CD4-positive, alpha-beta T cell treated with Interleukin-6 at 100 ng/mL for 8 hours (primary cell): ENCODE measurements around the gene DACH1.
"Not testable (repeated sequence)": the region's sequence is repeated elsewhere in the genome, so short reads cannot be mapped to it uniquely, and the experiment has no call there.

Experiments used
- DNase-seq: peaks from one replicate; pipeline ENCODE4 v3.0.0-alpha.2; 2020; ENCODE audit warnings: mixed read lengths, low spot score

The DACH1 gene

DNA sequence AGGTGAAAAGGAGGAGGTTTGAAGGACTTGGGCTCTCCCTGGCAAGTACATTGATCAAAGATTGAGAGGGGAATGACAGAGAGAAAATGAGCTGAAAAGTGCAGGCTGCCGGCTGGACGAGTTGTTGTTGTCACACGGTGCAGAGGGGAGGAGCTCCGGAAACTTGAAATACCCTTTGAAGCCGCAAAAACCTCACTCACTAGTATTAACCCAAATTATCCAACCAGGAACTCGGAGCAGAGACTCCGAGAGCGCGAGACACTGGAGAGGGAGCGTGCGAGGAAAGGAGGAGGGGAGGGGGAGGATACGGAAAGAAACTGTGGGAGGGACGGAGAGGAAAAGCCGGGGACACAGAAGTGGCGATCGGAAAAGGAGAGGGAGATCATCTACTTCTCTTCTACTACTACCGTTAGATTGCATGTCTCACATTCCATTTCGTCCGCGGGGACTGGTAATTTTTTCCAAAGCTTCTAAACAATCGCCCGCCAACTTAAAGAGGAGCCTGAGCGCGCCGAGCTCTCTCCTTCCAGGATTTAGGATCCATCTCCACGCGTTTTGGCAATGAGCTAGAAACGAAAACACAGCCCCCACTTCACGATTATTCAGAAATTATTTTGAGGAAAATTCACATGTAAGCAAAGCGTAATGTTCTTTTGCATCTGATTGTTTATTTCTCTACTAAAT lies at the start of gene DACH1:
Gene DACH1, minus strand, starts transcription at position 74 of the 684 bp plus-strand sequence.
- DNase-seq: no peak

DNA sequence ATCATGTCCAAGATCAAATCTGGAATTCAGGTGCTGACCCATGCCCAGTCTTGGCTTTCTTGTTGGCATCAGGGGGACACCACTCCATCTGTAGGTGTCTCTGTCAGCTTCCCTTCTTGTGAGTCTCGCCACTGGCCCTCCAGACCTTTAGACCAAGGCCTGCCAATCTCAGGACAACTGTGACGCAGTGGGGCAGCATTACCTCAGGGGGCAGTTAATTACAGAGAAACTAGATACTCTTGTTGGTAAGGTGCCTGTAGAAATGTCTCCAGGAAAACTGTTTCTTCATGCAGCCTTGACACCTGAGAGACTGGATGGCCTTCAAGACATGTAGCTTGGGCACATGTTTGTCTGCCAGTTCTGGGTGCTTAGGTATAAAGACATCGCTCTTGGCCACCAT lies 46.7 kb upstream of the DACH1 start:
- DNase-seq: no peak

DNA sequence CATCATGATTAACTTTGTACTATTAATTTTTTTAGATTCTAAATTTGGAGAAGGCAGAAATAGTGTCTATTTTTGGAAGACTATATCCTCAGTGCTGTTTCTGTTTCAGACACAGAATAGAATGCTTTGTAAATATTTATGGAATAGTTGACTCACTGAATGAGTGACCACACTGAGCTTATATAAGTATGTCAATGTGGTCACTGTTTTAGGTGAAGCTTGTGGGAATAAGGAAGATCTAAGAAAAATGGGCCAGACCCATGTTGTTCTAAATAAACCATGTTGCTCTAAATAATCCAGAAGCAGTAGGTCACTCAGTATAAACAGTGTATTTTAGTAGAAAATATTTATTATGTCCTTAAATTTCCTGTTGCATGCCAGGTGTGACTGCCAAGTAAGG lies 45.5 kb upstream of the DACH1 start:
- no peak for DNase-seq

DNA sequence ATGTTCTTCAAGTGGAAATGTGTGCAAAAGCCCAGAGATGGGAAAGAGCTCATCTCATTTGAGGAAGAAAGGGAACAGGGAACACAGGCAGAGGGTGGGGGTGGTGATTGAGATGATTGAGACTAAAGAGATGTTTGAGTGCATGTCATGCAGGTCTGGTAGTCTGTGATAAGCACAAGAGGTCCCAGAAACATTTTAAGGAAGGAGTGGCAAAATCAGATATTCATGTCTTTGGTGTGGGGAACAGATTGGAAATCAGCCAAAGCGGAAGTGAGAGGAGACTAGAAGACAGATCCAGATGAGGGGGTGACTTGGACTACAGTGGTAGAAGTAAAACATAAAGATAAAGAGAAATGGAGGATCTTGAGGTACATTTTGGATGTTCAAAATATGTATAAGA lies 39.4 kb upstream of the DACH1 start:
- no peak for DNase-seq

DNA sequence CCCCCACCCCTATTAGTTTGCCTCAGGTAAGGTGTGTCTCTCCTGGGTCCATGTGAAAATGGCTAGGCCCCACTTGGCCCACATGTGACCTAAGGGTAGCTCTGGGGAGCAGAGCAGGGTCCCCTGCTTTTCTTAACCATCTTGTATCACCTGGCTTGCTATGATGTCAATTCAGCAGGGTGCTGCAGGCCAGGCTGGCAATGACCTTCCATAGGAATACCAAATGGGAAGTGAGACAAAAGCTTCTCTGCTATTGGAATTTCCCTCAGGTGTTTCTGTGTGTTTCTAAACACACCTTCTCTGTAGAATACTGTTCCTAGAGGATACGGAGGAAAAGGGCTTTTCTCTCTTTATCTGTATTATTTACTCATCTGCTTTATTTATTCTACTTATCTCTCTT lies 35.7 kb upstream of the DACH1 start:
- DNase-seq: no peak

DNA sequence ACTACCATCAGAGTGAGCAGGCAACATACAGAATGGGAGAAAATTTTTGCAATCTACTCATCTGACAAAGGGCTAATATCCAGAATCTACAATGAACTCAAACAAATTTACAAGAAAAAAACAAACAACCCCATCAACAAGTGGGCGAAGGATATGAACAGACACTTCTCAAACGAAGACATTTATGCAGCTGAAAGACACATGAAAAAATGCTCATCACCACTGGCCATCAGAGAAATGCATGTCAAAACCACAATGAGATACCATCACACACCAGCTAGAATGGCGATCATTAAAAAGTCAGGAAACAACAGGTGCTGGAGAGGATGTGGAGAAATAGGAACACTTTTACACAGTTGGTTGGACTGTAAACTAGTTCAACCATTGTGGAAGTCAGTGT lies 26.5 kb upstream of the DACH1 start:
- DNase-seq: not testable (repeated sequence)

DNA sequence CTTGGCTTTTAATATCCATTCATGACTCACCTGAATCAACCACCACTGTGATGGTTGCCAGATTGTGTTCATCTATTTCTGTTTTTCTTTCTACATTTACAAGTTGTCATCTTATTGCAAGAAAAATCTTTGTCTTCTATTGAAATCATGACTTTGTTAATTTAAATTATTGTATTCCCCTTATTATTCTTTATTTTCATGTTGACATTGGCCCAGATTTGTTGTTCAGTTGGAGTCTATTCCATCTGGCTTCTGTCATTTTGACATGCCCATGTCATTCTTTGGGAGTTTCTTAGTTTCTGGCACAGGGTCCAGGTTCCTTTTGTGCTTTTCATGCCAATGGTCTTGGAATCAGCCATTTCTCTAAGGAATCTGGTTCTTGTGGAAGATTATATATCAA lies 19.9 kb upstream of the DACH1 start:
- DNase-seq: no peak

DNA sequence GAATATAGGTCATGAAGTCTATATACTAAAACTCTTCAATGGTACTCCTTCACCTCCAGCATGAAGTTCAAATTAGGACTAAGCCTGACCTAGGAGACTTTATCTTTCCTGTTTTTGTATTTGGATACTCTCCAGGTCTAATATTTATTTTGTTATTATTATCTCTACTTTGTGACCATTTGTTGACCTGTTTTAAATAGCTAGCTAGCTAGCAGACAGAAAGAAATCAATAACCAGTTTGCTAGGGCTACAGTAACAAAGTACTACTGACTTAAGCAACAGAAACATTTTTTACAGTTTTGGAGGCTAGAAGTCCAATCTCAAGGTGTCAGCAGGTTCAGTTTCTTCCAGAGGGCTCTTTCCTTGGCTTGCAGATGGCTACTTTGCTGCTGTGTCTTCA lies 15.1 kb upstream of the DACH1 start:
- DNase-seq: no peak

DNA sequence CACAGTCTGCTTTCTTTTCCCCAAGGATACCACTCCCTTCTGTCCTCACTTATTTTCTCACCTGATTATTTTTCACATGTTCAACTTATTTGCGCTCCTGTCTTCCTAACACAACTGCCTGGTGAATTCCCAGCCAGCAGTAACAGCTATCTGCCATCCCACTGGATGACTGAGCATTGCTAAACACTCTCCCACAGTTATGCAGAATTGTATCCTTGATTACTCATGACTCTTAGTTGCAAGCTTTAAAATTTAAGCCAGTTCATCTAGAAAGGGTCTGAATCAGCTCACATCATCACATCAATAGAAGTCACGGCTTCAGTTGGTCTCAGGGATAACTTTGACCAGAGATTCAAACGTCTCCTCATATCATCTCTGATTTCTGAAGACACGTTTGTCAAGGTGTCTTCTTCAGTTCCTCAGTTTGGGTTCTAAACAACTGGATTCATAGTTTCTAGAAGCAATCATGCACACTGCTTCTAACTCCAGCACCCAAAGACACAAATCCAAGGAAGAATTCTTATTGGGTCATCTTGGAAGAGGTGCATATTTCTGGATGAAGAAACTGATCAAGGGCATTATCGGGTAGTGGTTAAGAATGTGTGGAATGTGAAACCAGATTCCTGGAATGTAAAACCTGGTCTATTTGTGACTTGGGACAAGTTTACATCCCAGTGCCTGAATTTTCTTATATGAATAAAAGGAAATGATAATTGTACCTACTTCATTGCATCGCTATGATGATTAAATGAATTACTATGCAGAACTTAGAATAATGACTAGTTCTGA lies 13.9 kb upstream of the DACH1 start:
- DNase-seq: no peak

DNA sequence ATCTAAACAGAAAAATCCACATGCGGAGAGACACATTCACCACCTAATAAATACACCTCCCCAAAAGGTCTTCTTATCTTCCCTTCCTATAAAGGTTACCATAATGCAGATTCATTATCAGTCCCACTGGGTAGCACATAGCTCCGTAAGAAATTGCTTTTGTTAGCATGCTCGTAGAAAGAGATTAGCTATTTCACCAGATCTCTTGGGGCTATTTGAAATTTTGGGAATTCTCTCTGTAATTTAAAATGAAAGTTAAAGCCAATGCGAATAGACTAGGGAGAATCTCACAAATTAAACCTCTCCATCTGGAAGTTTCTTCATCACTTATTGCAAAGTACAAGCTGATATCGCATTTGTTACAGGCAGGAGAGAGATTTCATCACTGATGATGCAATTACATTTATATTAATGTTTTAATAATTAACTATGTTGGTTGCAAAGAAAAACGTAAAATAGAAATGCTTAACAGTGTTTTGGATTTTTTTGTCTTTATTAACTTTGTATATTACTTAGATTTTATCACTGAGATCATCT lies 12.9 kb upstream of the DACH1 start:
- no peak for DNase-seq

DNA sequence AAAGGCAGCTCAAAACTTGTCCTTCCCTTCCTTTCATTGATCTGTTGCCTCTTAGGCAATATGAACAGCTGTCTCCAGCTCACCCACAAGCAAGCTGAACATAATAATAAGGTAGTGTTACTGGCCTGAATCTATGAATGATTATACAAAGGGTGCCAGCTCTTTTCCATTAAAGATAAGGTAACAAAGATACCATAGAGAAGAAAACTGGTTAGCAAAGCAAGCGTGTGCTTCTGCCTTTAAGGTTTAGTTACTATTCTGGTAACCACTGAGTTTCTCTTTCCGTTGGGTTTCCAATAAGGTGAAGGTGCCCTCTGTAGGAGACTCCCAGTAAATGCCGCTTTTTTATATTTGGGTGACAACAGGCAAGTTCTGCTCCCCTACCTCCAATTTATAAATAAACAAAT lies 12.1 kb upstream of the DACH1 start:
- no peak for DNase-seq

DNA sequence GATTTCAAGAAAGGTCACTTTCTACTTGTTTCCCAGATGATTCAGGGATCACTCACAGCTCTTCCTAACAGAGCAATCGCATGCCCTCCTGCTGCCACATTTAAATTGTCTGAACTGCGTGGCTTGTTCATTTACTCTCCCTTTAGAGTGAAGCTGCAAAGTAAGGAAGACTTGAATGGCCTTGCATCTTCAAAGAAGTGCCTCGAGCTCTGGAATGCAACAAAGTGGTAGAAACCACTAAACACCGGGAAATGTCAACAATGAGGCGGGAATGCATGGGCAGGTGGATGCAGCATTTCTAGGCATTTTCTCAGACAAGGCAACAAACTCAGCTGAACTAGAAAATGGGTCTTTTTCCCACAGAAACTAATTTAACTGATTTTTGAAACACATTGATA lies 10.3 kb upstream of the DACH1 start:
- no peak for DNase-seq

DNA sequence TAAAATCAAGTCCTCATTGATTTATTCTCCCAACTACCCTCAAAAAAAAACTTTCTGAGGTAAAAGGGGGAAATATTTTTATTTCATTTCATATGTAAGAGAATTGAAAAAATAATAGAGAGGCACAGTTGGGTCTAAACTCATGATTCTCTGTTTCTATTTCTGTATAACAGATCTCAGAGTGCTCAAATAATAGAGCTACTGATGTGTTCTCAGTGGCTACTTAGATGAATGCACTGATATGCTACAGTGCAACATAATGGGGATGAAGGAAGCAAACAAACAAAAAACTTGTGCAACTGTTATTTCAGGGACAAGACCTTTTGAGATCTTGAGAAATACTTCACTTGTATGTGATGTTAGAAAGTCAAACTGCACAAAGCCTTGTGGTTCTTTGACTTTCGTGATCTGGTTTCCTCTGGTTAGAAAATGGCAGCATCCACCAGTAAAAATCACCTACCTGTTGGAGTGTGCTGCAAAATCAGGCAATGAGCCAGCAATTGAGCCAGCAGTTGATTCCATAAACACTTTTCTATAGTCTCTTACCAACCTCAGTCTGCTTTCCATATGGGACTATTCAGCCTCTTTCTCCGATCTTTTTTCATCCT lies 9.7 kb upstream of the DACH1 start:
- no peak for DNase-seq

DNA sequence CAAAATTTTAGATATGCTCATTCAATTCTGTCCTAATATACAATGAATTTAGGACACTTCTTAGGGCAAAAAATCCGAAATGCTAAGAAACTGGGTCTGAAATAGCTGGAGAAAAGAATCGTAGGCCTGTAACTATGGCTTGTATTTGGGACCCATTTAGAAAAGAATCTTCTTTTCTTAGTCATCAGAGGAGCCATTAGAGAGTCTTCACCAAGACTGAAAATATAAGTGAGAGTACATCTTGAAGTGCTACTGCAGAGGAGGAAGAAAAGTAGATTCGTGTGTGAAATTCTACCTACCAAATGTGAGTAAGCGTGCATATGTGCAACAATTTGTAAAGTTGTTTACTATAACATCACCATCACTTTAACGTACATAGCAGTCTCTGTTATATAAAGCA lies 8.8 kb upstream of the DACH1 start:
- no peak for DNase-seq

DNA sequence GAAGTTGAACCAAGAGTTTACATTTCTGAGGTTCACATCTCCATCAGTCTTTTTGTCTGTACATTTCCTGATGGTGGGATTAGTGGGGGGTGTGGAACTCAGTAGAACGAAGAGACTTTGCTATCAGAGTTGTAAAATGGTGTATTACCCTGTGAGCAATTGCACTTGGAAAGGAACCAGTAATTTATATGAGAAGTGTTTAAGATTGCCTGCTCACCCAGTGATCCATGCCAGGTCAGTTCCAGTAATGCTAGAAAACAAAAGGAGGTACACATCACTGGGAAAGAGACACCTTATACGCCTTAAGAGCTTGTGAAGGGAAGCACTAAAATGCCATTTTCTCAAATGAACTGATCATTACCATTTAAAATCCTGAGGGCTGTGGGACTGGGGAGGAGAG lies 7.5 kb upstream of the DACH1 start:
- DNase-seq: no peak

DNA sequence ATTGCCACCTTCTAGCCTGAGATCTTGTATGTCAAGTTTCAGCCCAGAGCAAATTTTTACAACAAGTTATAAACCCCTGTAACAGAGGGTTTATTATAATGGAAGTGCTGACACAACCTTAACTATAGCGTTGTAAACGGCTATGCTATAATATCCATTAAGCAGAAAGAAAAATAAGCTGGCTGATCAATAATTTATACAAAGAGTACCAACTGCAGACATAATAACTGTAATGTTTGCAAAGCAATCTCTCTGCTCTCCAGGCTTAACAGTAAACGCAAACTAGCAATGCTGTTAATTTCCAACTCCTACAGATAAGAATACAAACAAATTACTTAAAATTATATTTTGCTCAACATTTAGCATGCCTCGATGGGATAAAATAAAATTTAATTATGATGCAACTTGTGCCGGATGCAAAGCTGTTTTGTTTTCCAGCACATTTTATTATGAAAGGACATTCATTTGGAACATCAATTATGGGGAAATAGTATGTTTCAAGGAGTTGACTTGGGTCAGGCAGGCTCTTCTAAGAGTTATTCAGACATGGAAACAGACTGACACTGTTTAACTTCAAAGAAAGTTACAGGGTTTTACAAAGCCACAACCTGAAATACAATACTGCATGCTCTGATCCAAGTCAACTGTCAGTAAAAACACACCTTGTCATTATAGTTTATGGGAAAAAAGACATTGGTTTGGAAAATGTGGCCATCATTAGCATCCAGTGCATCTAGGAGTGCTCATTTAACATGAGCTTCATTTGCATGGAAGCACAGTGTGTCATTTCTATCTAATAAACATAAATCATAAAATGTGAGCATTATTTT lies 6.6 kb upstream of the DACH1 start:
- no peak for DNase-seq

DNA sequence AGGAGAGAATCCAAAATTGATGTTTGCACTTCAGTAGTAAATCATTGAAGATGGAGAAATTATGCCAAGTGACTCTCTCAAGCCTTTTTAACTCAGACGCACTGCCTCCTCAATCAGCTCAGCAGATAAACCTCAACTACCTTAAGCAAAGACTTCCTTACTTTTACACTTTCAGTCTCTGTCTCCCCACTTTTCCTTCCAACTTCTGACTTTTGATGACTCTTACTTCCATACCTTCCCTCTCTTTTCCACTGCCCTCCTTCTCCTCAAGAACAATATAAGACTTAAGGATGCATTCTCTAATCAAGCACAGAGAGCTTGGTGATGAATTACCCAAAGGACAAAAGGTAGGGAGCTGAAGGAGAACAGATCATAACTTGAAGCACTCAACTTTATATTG lies 4.8 kb upstream of the DACH1 start:
- DNase-seq: no peak

DNA sequence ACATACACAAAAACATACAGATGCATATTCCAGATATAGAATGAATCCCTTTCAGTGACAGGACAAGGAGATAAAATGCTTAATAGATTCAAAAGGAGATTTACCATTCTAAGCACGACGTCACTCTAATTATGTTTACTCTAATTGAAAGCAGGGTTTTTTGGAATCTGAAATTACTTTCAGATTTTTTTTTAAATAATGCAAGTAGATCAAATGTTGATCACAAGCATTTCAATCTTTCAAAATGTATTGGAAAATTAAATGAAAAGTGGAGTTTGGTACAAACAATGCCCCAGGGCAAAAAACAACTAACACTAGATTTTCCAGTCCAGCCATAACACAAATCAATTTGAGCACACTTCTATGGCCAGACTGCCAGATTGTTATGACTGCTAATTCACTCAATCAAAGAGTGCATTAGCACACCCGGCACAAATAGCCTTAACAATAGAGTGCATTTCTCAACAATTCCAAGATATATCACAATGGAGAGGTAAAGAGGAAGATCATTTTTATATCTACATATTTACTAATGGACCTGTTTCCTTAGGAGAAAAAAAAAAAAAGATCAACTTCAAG lies 4.3 kb upstream of the DACH1 start:
- DNase-seq: no peak

DNA sequence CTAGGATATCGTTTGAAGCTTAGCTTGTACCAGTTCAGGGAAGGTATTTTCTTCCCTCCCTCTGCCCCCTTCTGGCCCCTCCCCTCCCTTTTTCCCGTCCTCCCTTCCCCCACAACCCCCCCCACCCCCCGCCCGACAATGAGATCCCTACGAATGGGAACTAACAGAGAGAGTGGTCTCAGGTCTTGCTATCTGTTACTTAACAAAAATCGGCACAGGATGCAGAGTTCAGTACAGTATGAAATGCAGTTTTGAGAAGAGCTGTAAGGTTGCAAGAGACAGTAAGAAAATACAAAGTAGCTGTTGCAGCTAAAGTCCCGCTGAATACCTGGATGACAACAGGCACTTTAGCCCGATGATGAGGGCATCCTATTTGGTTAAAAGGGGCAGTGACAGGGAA lies 3.1 kb upstream of the DACH1 start:
- DNase-seq: no peak

DNA sequence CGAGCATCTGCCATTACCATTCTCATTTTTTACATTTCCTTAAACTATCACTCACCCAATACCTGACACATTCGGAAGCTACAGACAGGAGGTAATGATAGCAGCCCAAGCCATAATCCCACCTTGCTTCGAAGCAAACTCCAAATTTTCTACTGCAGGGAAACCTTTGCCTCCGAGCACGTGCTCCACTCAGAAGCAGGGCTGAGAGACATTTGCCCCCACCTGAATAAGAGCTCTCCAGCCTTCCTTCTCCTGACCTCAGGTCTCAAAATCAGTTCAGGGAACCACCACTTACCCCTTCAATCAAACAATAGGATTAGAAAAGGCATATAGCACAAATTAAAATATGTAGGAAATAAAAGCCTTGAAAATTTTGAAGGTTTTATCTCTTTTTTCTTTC lies 2.3 kb upstream of the DACH1 start:
- DNase-seq: no peak

DNA sequence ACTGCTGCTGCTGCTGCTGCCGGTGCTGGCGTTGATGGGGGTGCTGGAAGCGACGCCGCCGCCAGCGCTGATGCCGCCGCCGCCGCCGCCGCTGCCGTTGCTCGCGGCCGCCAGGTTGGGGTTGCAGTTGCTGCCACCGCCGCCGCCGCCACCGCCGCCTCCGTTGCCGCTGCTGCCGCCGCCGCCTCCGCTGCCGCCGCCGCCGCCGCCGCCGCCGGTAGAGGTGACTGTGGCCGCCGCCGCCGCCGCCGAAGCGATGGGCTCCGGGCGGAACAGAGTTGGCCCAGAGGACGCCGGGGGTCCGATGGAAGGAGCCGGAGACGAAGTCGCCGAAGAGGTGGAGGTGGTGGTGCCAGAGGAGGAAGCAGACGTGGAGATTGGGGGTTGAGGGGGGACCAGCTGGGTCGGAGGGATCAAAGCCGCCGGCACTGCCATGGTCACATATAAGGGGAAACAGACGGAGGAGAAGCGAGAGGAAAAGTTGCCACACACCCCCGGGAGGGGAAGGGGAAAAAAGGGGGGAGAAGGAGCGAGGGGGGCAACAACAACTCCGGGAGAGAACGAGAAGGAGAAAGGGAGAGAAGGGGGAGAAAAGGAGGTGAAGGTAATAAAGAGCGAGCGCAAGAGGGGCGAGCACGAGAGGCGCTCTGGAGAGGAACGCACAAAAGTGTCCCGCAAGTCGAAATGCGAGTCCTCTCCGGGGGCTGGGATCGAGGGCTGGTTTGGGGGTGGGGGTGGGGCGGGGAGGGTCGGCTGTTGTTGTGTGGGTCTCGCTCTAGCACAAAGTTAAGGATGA lies 471 bp downstream of the DACH1 start:
- DNase-seq: no peak
